ENCODE results near the gene PAXX.

The PAXX gene

GRCh38 chr9:136952876-136953770 lies 39.1 kb upstream of the PAXX start:
- DNase-seq (ENCODE audit: low read depth), result no peak

GRCh38 chr9:136953771-136954269 lies 38.4 kb upstream of the PAXX start:
- no peak for DNase-seq (ENCODE audit: low read depth)

GRCh38 chr9:136954270-136955083 lies 37.7 kb upstream of the PAXX start:
- DNase-seq (ENCODE audit: low read depth), result no peak

- no peak for DNase-seq (ENCODE audit: low read depth)
Measured at GRCh38 chr9:136955202-136955942, 36.9 kb upstream of the PAXX start.

- no peak for DNase-seq (ENCODE audit: low read depth)
Measured at GRCh38 chr9:136955943-136956335, 36.3 kb upstream of the PAXX start.

GRCh38 chr9:136956604-136957003 lies 35.6 kb upstream of the PAXX start:
- DNase-seq (ENCODE audit: low read depth), result no peak

GRCh38 chr9:136957461-136957860 lies 34.8 kb upstream of the PAXX start:
- no peak for DNase-seq (ENCODE audit: low read depth)

GRCh38 chr9:136957901-136958300 lies 34.3 kb upstream of the PAXX start:
- no peak for DNase-seq (ENCODE audit: low read depth)

GRCh38 chr9:136958473-136958872 lies 33.7 kb upstream of the PAXX start:
- DNase-seq (ENCODE audit: low read depth), result no peak

- DNase-seq (ENCODE audit: low read depth), result no peak
Measured at GRCh38 chr9:136958898-136959850, 33.0 kb upstream of the PAXX start.

- DNase-seq (ENCODE audit: low read depth), result no peak
Measured at GRCh38 chr9:136960212-136960937, 31.8 kb upstream of the PAXX start.

- DNase-seq (ENCODE audit: low read depth), result no peak
Measured at GRCh38 chr9:136960938-136961275, 31.3 kb upstream of the PAXX start.

GRCh38 chr9:136961279-136962065 lies 30.8 kb upstream of the PAXX start:
- no peak for DNase-seq (ENCODE audit: low read depth)

GRCh38 chr9:136962163-136962562 lies 30.1 kb upstream of the PAXX start:
- no peak for DNase-seq (ENCODE audit: low read depth)

GRCh38 chr9:136962701-136963248 lies 29.4 kb upstream of the PAXX start:
- no peak for DNase-seq (ENCODE audit: low read depth)

- DNase-seq (ENCODE audit: low read depth), result no peak
Measured at GRCh38 chr9:136963341-136963740, 28.9 kb upstream of the PAXX start.

- DNase-seq (ENCODE audit: low read depth), result no peak
Measured at GRCh38 chr9:136963751-136964150, 28.5 kb upstream of the PAXX start.

GRCh38 chr9:136964171-136964689 lies 28.0 kb upstream of the PAXX start:
- no peak for DNase-seq (ENCODE audit: low read depth)

GRCh38 chr9:136964833-136965422 lies 27.3 kb upstream of the PAXX start:
- DNase-seq (ENCODE audit: low read depth), result no peak
